ENCODE data around the gene PSME2.
A peak's percentile ranks its signal among the peaks of the same experiment; 100 is the strongest.

The PSME2 gene

GRCh38 chr14:24103451-24103850 lies 43.0 kb downstream of the PSME2 start:
- DNase-seq: no peak
- intact Hi-C loops (cut with DNase I): no loop called here

GRCh38 chr14:24102357-24103048 lies 43.9 kb downstream of the PSME2 start:
- no peak for DNase-seq
- intact Hi-C loops (cut with DNase I): no loop called here

GRCh38 chr14:24100982-24101494 lies 45.4 kb downstream of the PSME2 start:
- intact Hi-C loops (cut with DNase I): no loop called here
- DNase-seq: no peak

GRCh38 chr14:24100197-24100981 lies 46.0 kb downstream of the PSME2 start:
- intact Hi-C loops (cut with DNase I): no loop called here
- DNase-seq: no peak

- intact Hi-C loops (cut with DNase I): no loop called here
- DNase-seq: peak in 14 of 42 donors; percentile 16 to 61 (median 38)
These were observed 47.2 kb downstream of the PSME2 start for GRCh38 chr14:24098927-24099813.

- intact Hi-C loops (cut with DNase I): no loop called here
- DNase-seq: no peak
These were observed 48.0 kb downstream of the PSME2 start for GRCh38 chr14:24098229-24098926.

GRCh38 chr14:24096545-24097181 lies 49.7 kb downstream of the PSME2 start:
- DNase-seq: no peak

GRCh38 chr14:24095271-24096068 lies 50.9 kb downstream of the PSME2 start:
- DNase-seq: peak in 15 of 42 donors; percentile 24 to 62 (median 36)
- intact Hi-C loops (cut with DNase I): no loop called here

More at GRCh38 chr14:24096545-24097181, 49.7 kb downstream of the PSME2 start:
- intact Hi-C loops (cut with DNase I): no loop called here

GRCh38 chr14:24094841-24095270 lies 51.6 kb downstream of the PSME2 start:
- no peak for DNase-seq
- intact Hi-C loops (cut with DNase I): loop anchor here (5.0 kb wide), 1 partner anchor 38 kb away; no protein-coding TSS in a partner anchor

- intact Hi-C loops (cut with DNase I): loop anchor here (5.0 kb wide), 1 partner anchor 37 kb away; no protein-coding TSS in a partner anchor
These were observed 52.2 kb downstream of the PSME2 start, which contains the start of gene PCK2 for GRCh38 chr14:24093901-24094840. TSS of gene PCK2 (plus strand) at chr14:24094311. CDS start at chr14:24094406, 95 bp downstream.

More at GRCh38 chr14:24093901-24094840, 52.2 kb downstream of the PSME2 start, which contains the start of gene PCK2:
- DNase-seq: peak; percentile 39 to 90 (median 77)

Data from head of caudate nucleus (tissue), 42 donors.